HG03460 (cell line): ENCODE measurements around the gene GLRA3.
"Not testable (repeated sequence)": the region's sequence is repeated elsewhere in the genome, so short reads cannot be mapped to it uniquely, and the experiment has no call there.

ENCODE experiments used
- ATAC-seq: cut with Tn5 transposase; IDR thresholded peaks from one replicate; pipeline ENCODE4 v1.9.1; 2021; ENCODE audit not compliant: unreplicated experiment

Gene GLRA3

DNA sequence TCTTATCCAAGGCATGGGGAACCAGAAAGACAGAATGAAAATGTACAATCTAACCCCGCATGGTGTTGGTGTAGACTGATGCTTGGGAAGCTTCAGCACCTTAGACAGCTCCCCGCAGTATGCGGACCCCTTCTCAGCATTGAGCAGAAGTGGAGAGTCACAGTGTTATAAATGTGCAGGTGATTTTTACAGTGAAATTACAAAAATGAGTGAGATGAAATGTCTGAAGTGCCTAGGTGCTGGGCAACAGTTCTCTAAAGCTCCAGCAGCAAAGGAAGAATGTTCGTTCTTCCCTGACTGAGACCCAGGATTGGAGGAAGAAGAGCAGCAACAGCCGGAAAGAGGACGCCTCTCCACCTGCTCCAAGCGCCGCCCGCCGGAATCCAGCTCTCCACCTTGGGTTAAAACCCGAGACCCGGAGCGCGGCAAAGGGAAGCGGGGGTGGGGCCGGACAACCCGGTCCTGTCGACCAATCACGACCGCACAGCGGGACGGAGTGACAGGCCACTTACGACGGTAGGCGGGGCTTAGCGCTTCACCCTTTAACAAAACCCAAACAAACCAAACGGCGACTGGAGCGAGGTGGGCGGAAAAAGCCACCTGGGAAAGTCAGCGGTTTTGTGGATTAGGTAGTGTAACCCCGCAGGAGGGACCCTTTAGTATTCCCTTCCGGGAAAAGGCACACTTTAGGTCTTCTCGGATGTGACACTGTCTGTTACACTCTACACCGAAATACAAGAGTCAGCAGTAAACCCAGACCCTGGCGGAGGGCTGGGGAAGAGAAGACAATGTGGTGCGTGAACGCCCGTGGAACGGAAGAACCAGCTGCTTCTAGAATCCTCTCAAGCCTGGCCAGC, at the start of gene GLRA3:
Gene GLRA3, minus strand, starts transcription at position 403 of the 857 bp plus-strand sequence. CDS start 436 bp downstream, outside the sequence.
- ATAC-seq: peak; percentile 69

DNA sequence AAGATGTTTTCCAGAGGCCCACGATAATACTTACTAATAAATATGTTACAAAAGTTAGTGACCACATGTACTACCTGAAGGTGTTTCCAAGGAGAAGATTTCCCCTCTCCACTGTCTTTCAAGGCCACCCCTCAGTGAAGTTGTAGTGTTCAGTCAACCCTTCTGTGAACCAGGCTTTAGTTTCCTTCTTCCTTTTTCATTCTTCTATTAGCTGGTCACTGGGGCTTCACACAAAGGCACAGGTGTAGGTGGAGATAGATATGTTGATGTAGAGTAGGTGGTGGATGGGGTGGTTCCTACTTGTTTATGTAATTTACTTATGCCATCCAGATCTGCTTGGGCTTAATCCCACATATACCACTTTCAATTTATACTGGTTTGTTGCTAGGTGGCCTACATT, 45.9 kb upstream of the GLRA3 start:
- no peak for ATAC-seq

DNA sequence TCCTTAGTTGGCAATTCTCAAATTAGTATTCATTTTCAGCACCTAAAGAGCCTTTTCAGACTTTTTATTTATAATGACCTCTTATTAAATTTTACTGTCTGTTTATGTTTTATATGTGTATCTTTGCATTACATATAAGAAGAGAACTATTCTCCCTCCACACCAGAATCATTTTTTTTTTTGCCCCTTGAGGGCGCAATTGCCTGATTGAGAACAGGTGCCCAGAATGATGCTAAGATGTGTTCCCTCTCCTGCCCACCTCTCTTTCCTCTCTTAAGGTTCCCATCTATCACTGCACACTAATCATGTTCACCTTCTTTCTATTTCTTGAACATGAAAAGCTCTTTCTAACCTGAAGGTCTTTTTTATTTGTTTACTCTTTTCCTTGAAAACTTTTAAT, 44.9 kb upstream of the GLRA3 start:
- ATAC-seq: no peak

DNA sequence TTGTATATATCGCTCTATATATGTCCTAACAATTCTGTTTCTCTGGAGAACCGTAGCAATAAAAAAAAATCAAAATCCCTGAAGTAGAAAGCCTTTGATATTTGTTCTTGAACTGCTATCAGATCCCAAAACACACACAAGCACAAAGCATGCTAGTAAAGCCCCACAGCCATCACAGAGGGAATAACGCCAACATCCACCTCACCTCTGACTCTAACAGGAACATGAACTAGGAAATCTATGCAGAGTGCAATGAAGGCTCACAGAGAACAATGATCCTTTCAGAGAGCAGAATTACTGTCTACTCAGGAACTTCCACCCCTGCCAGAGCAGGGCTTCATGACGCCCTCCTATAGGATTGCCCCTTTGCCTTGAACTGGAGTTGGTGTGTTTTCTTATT, 44.1 kb upstream of the GLRA3 start:
- not testable (repeated sequence) for ATAC-seq

DNA sequence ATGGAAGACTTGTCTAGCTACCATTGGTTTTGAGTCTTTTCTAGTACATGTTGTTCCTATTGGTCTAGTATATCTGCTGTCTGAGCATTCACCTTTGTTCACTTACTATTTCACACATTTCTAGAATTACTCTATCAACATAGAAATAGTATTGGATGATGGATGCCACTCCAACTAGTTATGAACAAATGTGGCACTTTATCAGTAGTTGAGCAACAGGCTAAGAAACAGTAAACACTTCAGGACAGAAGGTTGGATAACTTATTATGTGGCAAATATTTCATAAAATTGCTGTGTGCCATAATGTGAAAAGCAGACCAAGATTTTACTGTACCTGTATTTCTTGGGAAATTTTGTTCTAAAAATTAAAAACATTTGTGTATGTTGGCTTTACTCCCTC, 42.4 kb upstream of the GLRA3 start:
- ATAC-seq: no peak

DNA sequence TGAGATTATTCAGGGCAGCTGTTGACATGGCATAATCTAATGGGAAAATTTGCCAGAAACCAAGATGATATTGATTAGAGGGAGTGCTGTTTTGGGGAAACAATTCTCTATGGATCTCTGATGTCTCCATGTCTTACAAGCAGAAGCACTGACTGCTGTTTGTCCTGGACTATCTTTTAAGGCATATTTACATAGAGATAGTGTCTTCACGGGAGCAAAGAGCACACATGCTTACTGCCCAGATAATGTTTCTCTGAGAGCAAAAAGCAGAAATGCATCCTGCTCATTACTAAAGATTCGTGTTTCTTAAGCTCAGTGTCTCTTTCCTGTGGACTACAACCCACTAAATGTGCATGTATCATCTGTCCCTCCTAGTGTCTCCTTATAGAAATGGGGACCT, 41.3 kb upstream of the GLRA3 start:
- no peak for ATAC-seq

DNA sequence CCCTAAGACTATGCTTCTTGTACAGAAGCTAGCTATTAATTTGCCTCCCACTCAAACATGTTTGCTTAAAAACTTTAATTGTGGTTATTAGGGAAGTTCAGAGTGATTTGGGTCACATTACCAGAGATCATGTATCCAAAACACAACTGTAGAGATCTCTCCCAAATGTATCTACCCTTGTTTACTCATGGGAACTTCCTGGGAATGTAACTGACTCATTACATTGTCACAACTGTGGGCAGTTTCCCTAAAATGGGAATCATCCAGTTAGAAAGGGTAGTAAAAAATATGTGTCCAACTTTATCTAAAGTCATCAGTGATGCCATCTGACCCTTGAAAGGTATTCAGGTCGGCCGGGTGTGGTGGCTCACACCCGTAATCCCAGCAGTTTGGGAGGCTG, 40.3 kb upstream of the GLRA3 start:
- ATAC-seq: no peak

DNA sequence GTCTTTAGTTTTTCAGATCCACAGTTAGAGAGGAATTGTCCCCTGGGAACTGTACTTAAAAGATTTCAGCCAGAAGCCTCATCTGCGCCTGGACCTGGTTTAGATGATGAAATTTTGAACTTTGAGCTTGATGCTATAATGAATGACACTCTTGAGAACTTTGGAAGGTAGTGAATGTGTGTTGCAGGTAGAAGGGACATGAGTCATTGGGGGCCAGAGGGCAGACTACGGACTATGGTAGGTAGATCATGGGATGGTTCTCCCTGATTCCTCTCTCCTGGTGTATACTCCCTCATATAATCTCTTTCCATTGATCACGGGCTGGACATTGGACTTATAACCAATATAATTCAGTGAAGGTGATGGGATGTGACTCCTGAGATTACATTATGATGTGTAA, 38.9 kb upstream of the GLRA3 start:
- ATAC-seq: no peak

DNA sequence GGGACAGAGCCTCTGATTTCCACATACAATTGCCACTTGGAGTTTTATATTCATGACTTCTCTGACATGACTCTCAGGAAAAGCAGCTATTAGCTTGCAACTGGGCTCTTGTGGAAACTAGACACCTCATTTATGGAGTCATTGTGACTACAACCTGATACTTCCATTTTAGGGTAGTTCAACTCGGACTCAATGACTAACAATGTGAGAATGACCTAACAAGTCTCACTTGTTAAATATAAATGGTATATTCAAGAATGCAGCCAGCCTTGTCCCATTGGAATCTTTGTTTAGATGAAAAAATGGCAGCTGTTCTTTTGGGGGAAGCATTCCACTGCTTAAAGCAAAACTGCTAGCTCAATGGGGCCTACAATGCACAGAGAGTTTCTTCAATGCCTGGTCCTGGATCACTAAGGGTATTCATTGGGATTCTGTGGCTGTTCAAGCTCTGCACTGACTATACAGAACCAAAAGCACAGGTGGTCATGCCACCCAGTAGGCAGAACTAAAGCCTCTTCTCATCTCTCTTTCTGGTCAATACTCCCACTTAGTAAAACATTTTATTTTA, 36.5 kb upstream of the GLRA3 start:
- ATAC-seq: no peak

DNA sequence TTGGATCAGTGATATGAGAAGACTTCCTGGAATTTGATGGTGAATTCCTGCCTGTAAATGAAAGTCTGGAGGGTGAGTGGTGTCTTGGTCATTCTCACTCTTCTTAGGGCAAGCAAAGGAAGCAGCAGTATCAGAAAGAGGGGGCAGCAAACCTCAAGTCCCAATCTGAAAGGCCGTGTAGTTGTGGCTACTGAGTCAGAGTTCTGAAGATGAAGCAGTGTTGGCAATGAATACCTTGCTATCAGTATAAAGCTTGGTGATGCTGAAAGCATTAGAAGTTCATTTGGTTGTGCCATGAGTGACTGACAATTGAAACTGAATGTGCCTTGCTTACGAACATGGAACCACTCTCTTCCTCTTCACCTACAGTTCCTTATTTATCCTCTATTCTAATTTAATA, 35.0 kb upstream of the GLRA3 start:
- ATAC-seq: no peak

DNA sequence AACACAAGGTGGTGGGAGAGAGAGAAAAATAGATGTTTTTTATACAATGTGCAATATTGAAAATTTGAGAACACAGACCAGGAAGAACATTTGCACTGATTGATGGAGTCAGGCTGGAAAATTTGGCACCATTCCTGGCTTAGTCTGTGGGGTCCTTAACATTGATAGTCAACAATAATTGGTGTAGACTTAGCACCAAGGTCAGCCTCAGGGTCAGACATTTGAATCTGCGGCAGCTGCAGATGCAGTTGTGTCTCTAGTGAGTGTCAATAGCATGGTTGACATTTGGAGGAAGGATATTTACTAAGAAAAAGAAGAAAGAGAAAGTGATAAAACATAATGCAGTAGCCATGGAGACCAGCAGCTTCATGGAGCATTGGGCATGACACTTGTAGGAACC, 31.5 kb upstream of the GLRA3 start:
- ATAC-seq: no peak

DNA sequence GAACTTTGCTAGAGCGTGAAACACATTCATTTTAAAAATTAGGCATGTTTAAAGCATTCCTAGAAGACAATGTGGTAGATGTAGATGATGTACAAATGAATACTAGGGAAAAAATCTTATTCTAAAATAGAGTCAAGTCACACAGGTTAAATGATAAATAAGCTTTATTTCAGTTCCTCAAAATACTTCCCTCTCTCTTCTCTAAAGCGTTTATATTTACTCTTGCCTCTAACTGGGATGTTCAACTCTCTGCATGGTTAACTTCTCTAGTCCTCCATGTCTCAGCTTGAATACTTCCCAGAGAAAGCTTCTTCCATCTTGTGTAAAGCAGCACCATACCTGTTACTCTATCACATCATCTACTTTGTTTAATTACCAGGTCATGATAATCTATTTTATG, 30.9 kb upstream of the GLRA3 start:
- no peak for ATAC-seq

DNA sequence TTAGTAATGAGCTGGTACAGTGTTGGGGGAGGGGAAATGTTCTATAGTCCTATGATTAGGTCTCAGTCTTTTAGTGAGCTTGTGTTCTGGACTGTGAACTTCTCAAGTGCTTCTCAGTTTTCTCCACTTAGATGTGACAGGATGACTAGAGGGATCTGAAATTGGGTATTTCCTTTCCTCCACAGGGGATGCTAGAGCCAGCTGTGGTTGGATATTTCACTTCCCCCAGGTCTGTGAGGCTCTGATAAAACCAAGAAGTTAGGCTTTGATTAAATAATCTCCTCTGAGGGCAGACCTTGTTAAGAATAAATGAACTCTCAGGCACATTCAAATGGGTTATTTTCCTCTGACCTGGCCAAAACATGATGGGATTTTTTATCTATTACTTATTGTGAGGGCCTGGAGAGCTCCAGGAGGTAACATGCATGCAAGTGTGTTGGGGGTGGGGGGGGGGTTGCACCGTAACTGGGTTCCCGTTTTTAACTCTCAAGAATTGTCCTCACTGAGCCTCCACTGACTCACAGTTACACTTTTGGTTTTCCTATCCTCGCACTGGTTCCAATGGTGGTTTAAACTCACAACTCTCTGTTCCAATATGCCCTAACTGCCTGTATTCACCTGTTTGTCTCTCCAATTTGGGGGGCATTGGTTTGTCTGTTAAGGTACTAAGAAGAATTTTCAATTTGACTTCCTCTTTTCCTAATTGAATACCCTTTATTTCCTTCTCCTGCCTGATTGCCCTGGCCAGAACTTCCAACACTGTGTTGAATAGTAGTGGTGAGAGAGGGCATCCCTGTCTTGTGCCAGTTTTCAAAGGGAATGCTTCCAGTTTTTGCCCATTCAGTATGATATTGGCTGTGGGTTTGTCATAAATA, 28.1 kb upstream of the GLRA3 start:
- no peak for ATAC-seq

DNA sequence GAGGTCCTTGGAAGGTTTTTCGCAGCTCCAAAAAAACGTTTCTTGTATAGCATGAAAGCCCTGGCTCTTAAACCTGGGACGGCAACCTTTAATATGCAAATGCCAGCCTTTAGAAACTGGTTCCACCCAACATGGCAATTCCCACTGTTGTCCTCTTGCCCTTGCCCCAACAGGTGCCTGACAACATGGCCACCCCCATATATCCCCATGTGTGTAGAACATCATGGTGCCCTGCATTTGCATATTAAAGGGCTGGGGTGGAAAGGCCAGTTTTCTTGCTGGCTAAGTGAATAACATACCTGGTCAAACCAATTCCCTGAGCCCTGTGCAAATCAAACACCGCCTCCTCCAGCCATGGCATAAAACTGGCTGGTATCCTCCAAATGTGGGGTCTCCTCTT, 26.0 kb upstream of the GLRA3 start:
- ATAC-seq: no peak

DNA sequence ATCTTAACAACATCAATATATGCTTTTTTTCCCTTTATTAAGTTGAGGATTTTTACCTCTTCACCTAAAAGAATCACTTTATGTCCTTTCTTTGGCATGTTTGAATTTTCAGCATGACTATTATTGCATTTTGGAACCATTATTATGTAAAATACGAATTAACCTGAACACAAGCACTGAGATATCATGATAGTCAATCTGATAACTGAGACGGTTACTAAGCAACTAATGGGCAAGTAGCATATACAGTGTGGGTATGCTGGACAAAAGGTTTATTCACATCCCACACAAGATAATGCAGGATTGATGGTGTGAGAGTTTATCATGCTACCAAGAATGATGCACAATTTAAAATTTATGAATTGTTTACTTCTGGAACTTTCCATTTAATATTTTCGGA, 24.6 kb upstream of the GLRA3 start:
- no peak for ATAC-seq

DNA sequence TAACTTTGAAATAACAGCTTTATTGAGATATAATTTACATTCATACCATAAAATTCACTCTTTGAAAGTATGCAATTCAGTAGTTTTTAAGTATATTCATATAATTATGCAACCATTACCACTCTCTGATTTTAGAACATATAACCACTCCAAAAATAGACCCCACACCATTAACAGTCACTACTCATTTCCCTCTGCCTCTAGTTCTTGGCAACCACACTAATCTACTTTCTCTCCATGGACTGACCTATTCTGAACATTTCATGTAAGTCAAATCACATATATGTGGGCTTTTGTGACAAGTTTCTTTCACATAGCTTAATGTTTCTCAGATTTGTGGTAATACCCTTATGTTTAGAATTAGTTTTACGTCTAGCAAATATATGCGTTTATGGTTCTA, 19.5 kb upstream of the GLRA3 start:
- no peak for ATAC-seq

DNA sequence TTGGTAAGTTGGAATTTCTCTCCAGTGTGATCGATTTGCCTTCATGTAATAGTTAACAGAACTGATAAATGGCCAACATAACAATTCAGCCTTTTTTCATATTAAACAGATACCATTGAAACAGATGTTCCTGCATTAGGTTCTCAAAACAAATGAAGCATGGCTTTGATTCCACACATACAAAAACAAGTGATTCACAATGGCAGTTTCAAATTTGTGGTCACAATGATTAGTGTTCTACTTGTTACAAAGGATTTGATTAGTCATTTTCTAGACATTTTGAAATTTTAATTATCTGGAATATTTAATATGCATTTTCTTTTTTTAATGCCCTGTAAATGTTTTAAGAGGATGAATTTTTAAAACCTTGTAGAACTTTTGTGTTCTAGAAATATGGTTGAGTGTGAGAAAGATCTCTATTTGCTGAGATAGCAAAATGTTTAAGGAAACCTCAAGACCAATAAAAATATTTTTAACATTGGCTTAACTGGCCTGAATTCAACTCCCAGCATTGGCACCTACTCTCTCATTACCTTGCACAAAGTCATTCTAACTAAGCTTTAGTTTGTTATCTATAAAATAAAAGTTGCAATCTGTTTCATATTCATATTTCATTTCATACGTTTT, 18.9 kb upstream of the GLRA3 start:
- no peak for ATAC-seq

DNA sequence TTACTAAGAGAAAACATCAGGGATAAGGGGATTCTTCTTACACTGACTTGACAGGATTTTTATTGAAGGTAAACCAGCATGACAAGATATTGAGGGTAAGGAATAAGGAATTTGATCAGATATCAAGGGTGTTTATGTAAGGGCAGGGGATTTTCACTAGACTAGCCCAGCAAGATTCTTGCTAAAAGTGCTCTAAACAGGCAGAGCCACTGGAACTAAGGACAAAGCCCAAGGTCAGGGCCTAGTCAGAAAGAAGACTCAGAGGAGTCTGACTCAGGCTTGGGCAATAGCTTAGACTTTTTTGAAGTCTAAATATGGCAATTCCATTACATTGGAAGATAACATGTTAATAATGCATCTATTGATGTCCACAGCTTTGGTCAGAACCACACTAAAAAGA, 6.5 kb upstream of the GLRA3 start:
- ATAC-seq: no peak

DNA sequence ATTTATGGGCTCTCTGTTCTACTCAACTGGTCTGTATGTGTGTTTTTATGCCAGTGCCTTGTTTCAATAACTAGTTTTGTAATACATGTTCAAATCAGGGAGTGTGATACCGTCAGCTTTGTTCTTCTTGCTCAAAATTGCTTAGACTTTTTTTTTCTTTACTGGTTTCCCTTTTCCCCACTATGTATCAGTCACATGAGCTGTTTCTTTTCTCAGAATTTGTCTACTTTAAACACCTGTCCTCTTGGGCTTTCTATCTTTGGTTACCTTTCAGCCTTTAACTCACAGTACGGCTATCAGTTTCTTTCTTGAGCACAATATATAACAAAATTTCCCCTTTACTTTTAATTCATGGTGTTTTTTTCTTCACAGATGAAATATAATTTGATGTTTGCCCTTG, 5.4 kb upstream of the GLRA3 start:
- ATAC-seq: no peak

DNA sequence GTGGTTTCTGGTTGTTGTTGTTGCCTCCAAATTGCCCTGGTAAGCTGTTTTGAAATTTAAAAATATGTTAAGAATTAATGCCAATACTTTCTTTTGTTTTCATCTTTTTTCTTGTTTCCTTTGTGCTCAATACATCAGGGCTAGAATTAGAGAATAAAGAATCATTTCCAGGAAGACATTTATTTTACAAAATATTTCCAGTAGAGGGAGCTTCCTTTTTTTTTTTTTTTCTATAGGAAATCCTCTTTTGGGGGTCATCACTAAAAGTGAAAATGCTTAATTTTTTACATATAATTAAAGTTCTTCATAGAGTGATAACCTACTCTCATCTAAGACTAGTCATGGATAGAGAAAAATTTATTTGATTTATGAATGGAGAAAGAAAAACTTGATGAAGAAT, 2.4 kb downstream of the GLRA3 start:
- no peak for ATAC-seq

DNA sequence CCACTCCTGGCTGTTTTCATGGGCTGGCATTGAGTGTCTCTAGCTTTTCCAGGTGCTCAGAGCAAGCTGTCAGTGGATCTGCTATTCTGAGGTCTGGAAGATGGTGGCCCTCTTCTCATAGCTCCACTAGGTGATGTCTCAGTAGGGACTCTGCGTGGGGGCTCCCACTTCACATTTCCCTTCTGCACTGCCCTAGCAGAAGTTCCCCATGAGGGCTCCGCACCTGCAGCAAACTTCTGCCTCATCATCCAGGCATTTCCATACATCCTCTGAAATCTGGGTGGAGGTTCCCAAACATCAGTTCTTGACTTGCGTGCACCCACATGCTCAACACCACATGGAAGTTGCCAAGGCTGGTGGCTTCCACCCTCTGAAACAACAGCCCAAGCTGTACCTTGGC, 13.8 kb downstream of the GLRA3 start:
- no peak for ATAC-seq
